ENCODE data around the gene PMEPA1.

DNA sequence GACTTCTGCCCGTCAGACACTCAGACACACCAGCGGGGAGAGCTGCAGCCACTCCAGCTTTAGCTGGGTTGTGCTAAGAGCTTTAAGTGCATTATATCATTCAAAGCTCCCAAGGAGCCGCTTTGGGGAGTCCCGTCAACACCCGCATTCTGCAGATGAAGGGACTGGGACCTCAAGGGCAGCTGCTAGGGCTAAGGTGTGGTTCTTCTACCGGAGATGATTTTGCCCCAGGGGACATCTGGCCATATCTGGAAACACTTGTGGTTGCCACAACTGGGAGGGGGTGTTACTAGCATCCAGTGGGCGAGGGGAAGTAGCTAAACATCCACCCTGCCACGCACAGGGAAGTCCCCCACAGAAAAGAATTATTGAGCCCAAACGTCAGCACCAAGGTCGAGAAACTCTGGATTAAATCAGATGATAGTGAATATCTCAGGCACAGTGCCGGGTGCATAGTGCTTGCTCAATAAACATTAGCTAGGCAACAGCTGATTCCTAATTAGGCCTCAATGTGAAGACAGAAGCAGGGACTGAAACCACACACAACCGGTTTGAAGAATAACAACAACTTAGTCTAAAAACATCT, 29.6 kb downstream of the PMEPA1 start:
- TF ChIP-seq CTCF (IDR thresholded peaks at IDR 0.05) (no peak), POLR2AphosphoS5 (IDR thresholded peaks at IDR 0.05; ENCODE audit: low read depth, low read length) (no peak), SIN3A (IDR thresholded peaks at IDR 0.05; ENCODE audit: borderline replicate concordance, insufficient read depth, low read depth, low read length) (no peak), TCF7L2 (IDR thresholded peaks at IDR 0.05; ENCODE audit: low read depth, low read length) (no peak)
- TF ChIP-seq, protein P1, sequence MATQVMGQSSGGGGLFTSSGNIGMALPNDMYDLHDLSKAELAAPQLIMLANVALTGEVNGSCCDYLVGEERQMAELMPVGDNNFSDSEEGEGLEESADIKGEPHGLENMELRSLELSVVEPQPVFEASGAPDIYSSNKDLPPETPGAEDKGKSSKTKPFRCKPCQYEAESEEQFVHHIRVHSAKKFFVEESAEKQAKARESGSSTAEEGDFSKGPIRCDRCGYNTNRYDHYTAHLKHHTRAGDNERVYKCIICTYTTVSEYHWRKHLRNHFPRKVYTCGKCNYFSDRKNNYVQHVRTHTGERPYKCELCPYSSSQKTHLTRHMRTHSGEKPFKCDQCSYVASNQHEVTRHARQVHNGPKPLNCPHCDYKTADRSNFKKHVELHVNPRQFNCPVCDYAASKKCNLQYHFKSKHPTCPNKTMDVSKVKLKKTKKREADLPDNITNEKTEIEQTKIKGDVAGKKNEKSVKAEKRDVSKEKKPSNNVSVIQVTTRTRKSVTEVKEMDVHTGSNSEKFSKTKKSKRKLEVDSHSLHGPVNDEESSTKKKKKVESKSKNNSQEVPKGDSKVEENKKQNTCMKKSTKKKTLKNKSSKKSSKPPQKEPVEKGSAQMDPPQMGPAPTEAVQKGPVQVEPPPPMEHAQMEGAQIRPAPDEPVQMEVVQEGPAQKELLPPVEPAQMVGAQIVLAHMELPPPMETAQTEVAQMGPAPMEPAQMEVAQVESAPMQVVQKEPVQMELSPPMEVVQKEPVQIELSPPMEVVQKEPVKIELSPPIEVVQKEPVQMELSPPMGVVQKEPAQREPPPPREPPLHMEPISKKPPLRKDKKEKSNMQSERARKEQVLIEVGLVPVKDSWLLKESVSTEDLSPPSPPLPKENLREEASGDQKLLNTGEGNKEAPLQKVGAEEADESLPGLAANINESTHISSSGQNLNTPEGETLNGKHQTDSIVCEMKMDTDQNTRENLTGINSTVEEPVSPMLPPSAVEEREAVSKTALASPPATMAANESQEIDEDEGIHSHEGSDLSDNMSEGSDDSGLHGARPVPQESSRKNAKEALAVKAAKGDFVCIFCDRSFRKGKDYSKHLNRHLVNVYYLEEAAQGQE (IDR thresholded peaks at IDR 0.05; ENCODE audit: insufficient read depth in 1 of 2, low read depth in 2 of 2, low read length in 1 of 2), result no peak
